GM18868 (cell line): ENCODE measurements around the gene ATG7.

Experiments used
- ATAC-seq: cut with Tn5 transposase; IDR thresholded peaks from one replicate; pipeline ENCODE4 v1.9.1; 2021; ENCODE audit warnings: mild to moderate bottlenecking, moderate library complexity; ENCODE audit not compliant: unreplicated experiment

Gene ATG7

GRCh38 chr3:11548721-11549131 lies 276.5 kb downstream of the ATG7 start:
- no peak for ATAC-seq

- no peak for ATAC-seq
Measured at GRCh38 chr3:11549580-11550140, 277.5 kb downstream of the ATG7 start.

- no peak for ATAC-seq
Measured at GRCh38 chr3:11551036-11551435, 278.8 kb downstream of the ATG7 start.

- ATAC-seq = no peak
Measured at GRCh38 chr3:11552289-11553264, 280.4 kb downstream of the ATG7 start.

GRCh38 chr3:11553436-11554235 lies 281.4 kb downstream of the ATG7 start:
- no peak for ATAC-seq

GRCh38 chr3:11554236-11554610 lies 282.0 kb downstream of the ATG7 start:
- ATAC-seq = no peak

GRCh38 chr3:11554666-11555065 lies 282.5 kb downstream of the ATG7 start:
- ATAC-seq = no peak

GRCh38 chr3:11555211-11555782 lies 283.1 kb downstream of the ATG7 start:
- ATAC-seq = no peak

- no peak for ATAC-seq
Measured at GRCh38 chr3:11555881-11556633, 283.9 kb downstream of the ATG7 start.

- ATAC-seq = no peak
Measured at GRCh38 chr3:11556851-11557644, 284.9 kb downstream of the ATG7 start.

GRCh38 chr3:11558002-11558401 lies 285.8 kb downstream of the ATG7 start:
- ATAC-seq = no peak

- ATAC-seq = no peak
Measured at GRCh38 chr3:11558411-11558903, 286.3 kb downstream of the ATG7 start.

- ATAC-seq = no peak
Measured at GRCh38 chr3:11558918-11559815, 287.0 kb downstream of the ATG7 start.

- no peak for ATAC-seq
Measured at GRCh38 chr3:11559816-11560633, 287.8 kb downstream of the ATG7 start.

GRCh38 chr3:11560746-11561145 lies 288.5 kb downstream of the ATG7 start:
- no peak for ATAC-seq

- no peak for ATAC-seq
Measured at GRCh38 chr3:11562277-11562881, 290.2 kb downstream of the ATG7 start.
